Stimulated activated naive CD4-positive, alpha-beta T cell (primary cell): ENCODE results near the gene MYL9.
"Not testable (repeated sequence)": the region's sequence is repeated elsewhere in the genome, so short reads cannot be mapped to it uniquely, and the experiment has no call there.

Experiments
- DNase-seq, 6 experiments: peaks; one replicate each; lab custom pipeline; 2025; lab: John Stamatoyannopoulos, UW

Gene MYL9

GRCh38 chr20:36549942-36550789 is 8.8 kb downstream of the MYL9 start:
- no peak for DNase-seq

GRCh38 chr20:36550790-36551299 is 9.5 kb downstream of the MYL9 start:
- DNase-seq = no peak

GRCh38 chr20:36555248-36555647 is 13.9 kb downstream of the MYL9 start:
- no peak for DNase-seq

- no peak for DNase-seq
Measured at GRCh38 chr20:36562724-36563123, 21.4 kb downstream of the MYL9 start.

- no peak for DNase-seq
Measured at GRCh38 chr20:36563374-36563773, 22.1 kb downstream of the MYL9 start.

GRCh38 chr20:36564078-36564725 is 22.9 kb downstream of the MYL9 start:
- not testable (repeated sequence) for DNase-seq

- not testable (repeated sequence) for DNase-seq
Measured at GRCh38 chr20:36564726-36565121, 23.4 kb downstream of the MYL9 start.

- no peak for DNase-seq
Measured at GRCh38 chr20:36565520-36565919, 24.2 kb downstream of the MYL9 start.

GRCh38 chr20:36569847-36570429 is 28.6 kb downstream of the MYL9 start:
- no peak for DNase-seq

GRCh38 chr20:36571564-36572504 is 30.5 kb downstream of the MYL9 start:
- DNase-seq = peak in 1 of 6 experiments; percentile 15

GRCh38 chr20:36572701-36573102 is 31.4 kb downstream of the MYL9 start:
- DNase-seq = peak in 5 of 6 experiments; percentile 55 to 86 (median 67)

- DNase-seq = peak; percentile 90 to 95 (median 91)
Measured at GRCh38 chr20:36573103-36573797, 31.9 kb downstream of the MYL9 start, which contains the start of gene TGIF2. Gene TGIF2, plus strand, starts transcription at chr20:36573597. Its CDS starts 5,178 bp downstream, at chr20:36578775.

- DNase-seq = peak; percentile 29 to 67 (median 52)
Measured at GRCh38 chr20:36573798-36574365, 32.6 kb downstream of the MYL9 start.

GRCh38 chr20:36574366-36575135 is 33.2 kb downstream of the MYL9 start:
- peak; percentile 29 to 69 (median 54) for DNase-seq

- DNase-seq = no peak
Measured at GRCh38 chr20:36576081-36576445, 34.7 kb downstream of the MYL9 start.

GRCh38 chr20:36578356-36579041 is 37.2 kb downstream of the MYL9 start:
- DNase-seq = no peak

GRCh38 chr20:36579996-36580545 is 38.8 kb downstream of the MYL9 start:
- DNase-seq = no peak

GRCh38 chr20:36582322-36582721 is 41.0 kb downstream of the MYL9 start:
- DNase-seq = peak in 2 of 6 experiments; percentile 12 to 42

GRCh38 chr20:36582821-36583220 is 41.5 kb downstream of the MYL9 start:
- DNase-seq = no peak
